Immature natural killer cell (primary cell): ENCODE results near the gene SLCO2A1. TPM values are rescaled to one million over a fixed set of nuclear protein-coding genes. Genes with fewer than 3 reads are reported as not detected.

ENCODE experiments used
- DNase-seq, 3 donors: peaks; one replicate each; pipeline ENCODE4 v3.0.0; 2022; ENCODE audit warnings: mixed read lengths in 1 of 3
- H3K27ac Mint-ChIP-seq, 6 donors: one replicate each; pipeline ENCODE4 v1.8.0; 2020; ENCODE audit warnings: mixed read lengths in 6 of 6, mild to moderate bottlenecking in 5 of 6, inconsistent platforms in 4 of 6, moderate library complexity in 3 of 6
- H3K27me3 Mint-ChIP-seq, 3 donors: one replicate each; pipeline ENCODE4 v1.8.0; 2020 to 2021; ENCODE audit warnings: low read depth in 3 of 3, mild to moderate bottlenecking in 3 of 3, mixed read lengths in 3 of 3, moderate library complexity in 3 of 3, inconsistent platforms in 1 of 3
- H3K36me3 Mint-ChIP-seq, 3 donors: one replicate each; pipeline ENCODE4 v1.8.0; 2020; ENCODE audit warnings: mixed read lengths in 3 of 3, inconsistent platforms in 2 of 3, mild to moderate bottlenecking in 2 of 3
- H3K4me1 Mint-ChIP-seq, 2 donors: one replicate each; pipeline ENCODE4 v1.8.0; 2020; ENCODE audit warnings: inconsistent platforms in 2 of 2, mild to moderate bottlenecking in 2 of 2, mixed read lengths in 2 of 2, moderate library complexity in 1 of 2
- H3K4me3 Mint-ChIP-seq, 5 donors: one replicate each; pipeline ENCODE4 v1.8.0; 2020; ENCODE audit warnings: mild to moderate bottlenecking in 5 of 5, mixed read lengths in 5 of 5, inconsistent platforms in 3 of 5, moderate library complexity in 3 of 5
- H3K9me3 Mint-ChIP-seq, 6 donors: one replicate each; pipeline ENCODE4 v1.8.0; 2020; ENCODE audit warnings: mild to moderate bottlenecking in 6 of 6, mixed read lengths in 6 of 6, inconsistent platforms in 4 of 6, moderate library complexity in 3 of 6
- polyA plus RNA-seq, 3 donors: library from polyadenylated mRNA; unstranded; fragments of 300-500 nt; fragmentation: Illumina TruSeq; gene quantifications; one replicate each; pipeline ENCODE4 v1.2.3, GENCODE V29; 2021

SLCO2A1 gene
- polyA plus RNA-seq, 3 donors from 2014 or later, result not detected

DNA sequence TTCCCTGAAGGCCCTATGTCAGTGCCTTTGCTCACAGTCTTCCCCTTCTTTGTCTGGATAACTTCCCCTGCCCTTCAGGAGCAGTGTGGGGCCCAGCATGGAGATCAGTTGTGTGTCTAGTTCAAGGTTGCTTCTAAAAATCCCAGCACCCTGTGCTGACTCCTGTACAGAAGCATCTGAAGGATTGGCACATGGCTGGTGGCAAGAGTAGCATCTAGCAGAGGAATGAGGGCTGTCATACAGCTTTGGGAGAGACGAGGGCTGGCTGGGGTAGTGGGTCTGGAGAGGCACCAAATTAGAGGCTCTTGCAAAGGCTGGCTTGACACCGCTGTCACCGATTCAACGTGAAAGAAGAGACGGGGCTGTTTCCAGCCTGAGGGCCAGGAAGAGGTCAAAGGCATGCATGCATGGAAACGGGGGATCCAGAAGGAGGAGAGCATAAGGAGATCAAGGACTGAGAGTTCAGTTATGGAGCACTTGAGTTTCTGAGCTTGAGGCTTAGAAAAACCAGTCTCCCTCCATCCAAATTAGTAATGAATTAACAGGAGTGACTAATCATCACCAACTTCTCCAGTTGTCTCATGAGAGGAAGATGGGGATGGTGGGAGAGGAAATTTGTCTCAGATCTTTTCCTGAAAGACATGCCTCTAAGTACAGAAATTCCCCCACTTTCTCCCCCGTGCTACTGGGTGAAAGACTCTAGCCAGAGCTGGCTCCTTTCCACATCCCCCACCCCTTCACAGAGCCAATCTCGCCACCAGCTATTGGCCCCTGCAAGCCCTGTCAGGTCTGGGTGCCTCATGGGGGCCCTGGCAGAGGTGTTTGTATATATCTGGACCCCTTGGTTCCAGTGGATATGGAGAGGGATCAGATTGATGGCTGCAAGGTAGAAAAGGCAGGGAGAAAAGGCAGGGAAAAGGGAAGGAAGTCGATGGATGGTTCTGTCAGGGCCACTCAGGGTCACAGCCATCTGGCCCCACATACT lies 45.9 kb downstream of the SLCO2A1 start:
- no peak for DNase-seq
- H3K27me3 Mint-ChIP-seq, result peaks cover 0 to 10% (median 2%) of the 10 kb centered on the region in 3 donors
- H3K9me3 Mint-ChIP-seq, result no peaks in the 10 kb centered on the region
- H3K27ac Mint-ChIP-seq, result no peak overlapping the region
- H3K36me3 Mint-ChIP-seq, result no peaks in the 10 kb centered on the region
- peaks cover 0 to 22% of the 10 kb centered on the region in 2 donors for H3K4me1 Mint-ChIP-seq
- no peak overlapping the region for H3K4me3 Mint-ChIP-seq

DNA sequence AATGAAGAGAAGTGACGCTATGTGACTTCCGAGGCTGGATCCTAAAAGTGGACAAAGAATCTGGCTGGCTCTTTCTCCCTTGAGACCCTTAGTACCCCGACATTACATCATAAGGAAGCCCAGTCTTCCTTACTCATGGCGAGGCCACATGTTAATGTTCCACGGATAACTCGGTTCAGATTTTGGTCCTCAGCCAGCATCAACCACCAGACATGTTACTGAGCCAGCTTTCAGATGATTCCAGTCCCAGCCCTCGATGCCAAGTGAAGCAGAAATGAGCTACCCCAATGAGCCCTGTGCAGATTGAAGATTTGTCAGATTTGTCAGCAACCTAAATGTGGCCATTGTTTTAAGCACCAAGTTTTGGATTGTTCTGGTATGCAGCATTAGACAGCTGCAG lies 46.6 kb downstream of the SLCO2A1 start:
- H3K36me3 Mint-ChIP-seq, result no peaks in the 10 kb centered on the region
- peaks cover 0 to 10% (median 2%) of the 10 kb centered on the region in 3 donors for H3K27me3 Mint-ChIP-seq
- H3K4me3 Mint-ChIP-seq, result no peak overlapping the region
- H3K4me1 Mint-ChIP-seq, result peaks cover 0 to 22% of the 10 kb centered on the region in 2 donors
- H3K27ac Mint-ChIP-seq, result no peak overlapping the region
- no peaks in the 10 kb centered on the region for H3K9me3 Mint-ChIP-seq
- no peak for DNase-seq

DNA sequence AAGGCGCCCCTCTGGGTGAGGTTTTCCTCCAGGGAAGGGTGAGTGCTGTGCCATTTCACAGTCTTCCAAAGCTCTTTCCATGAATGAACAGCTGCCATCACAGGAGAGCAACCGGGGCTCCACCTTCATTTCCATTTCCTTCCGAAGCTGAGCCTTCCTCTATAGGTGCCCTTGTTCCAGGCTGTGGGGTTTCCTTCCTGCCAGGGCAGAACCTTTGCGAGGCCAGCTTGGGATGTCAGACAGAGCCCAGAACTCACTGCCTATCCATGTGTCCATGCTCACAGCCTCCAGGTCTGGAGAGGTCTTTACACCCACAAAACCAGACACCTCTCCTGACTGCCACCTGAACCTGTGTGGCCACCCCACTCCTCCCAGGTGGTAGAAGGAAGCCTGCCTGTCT lies 49.2 kb downstream of the SLCO2A1 start:
- DNase-seq, result no peak
- H3K4me1 Mint-ChIP-seq, result no peaks in the 10 kb centered on the region

DNA sequence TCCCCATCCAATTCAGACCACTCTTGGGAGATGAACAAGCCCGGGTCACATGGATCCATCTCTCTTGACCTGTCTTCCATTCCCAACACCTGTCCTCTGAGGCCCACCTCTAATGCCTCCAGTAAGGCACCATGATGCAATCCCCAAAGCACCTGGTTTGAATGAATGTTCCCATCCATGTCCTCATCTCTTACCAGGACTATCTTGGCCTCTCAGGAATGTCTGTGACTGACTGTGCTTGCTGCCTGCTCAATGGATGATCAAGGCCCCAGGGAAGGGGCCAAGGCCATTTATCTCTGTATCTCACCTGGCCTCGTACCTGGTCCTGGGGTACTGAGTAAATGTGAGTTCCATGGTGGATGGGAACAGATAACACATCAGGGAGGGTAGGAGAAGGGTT lies 49.7 kb downstream of the SLCO2A1 start:
- H3K4me3 Mint-ChIP-seq, result no peak overlapping the region
- H3K27ac Mint-ChIP-seq, result no peak overlapping the region
- peaks cover 0 to 4% (median 0%) of the 10 kb centered on the region in 3 donors for H3K27me3 Mint-ChIP-seq

More for the DNA sequence above, 49.2 kb downstream of the SLCO2A1 start:
- Mint-ChIP-seq H3K4me3 (no peak overlapping the region), H3K27me3 (peaks cover 0 to 4% (median 0%) of the 10 kb centered on the region in 3 donors), H3K9me3 (no peaks in the 10 kb centered on the region), H3K27ac (no peak overlapping the region), H3K36me3 (no peaks in the 10 kb centered on the region)

DNA sequence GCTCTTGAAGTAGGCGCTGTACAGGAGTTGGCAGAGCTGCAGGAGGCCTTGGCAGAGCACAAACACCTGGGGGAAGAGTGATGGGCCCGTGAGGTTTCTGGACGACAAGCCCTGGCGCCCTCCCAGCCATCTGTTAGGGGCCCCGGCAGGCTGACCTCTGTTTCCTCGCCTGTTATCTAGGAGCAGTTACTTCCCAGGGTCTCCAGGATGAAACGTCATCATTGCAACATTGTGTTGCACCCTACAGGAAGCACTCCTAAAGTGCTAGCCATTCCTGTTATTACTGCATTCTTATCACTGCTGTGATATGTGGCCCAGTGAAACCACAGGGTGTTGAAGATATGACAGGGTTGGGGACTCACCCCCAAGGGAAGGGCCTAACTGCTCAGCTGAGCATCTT lies 50.2 kb downstream of the SLCO2A1 start:
- no peak overlapping the region for H3K4me3 Mint-ChIP-seq
- H3K27ac Mint-ChIP-seq, result no peak overlapping the region
- no peaks in the 10 kb centered on the region for H3K36me3 Mint-ChIP-seq
- H3K4me1 Mint-ChIP-seq, result no peaks in the 10 kb centered on the region
- H3K9me3 Mint-ChIP-seq, result peaks cover 0 to 3% (median 0%) of the 10 kb centered on the region in 6 donors
- DNase-seq, result no peak
- H3K27me3 Mint-ChIP-seq, result peaks cover 0 to 4% (median 0%) of the 10 kb centered on the region in 3 donors

More for the DNA sequence above, 49.7 kb downstream of the SLCO2A1 start:
- no peak for DNase-seq
- Mint-ChIP-seq H3K36me3 (no peaks in the 10 kb centered on the region), H3K9me3 (peaks cover 0 to 1% (median 0%) of the 10 kb centered on the region in 6 donors), H3K4me1 (no peaks in the 10 kb centered on the region)

DNA sequence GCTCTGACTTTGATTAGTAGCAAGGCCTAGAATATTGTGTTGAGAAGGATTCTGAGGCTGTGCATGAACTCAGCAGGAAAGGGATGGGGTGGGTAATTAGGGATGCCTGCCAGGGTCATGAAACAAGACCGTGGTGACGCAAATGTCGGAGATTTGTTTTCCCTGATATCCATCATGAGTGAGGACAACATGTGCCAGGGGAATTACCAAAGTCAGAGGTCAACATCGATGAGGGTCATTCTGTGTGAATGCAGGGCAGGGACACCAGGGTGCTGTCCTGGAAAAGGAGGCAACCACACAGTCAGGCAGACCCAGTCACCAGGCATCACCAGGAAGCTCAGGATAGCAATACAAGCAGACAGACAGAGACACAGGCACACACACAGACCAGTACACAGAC lies 52.2 kb downstream of the SLCO2A1 start:
- Mint-ChIP-seq H3K36me3 (peaks cover 0 to under 1% (median 0%) of the 10 kb centered on the region in 3 donors), H3K4me1 (no peaks in the 10 kb centered on the region), H3K27ac (no peak overlapping the region), H3K27me3 (peaks cover 0 to 1% (median 0%) of the 10 kb centered on the region in 3 donors), H3K9me3 (peaks cover 0 to 5% (median 1%) of the 10 kb centered on the region in 6 donors), H3K4me3 (no peak overlapping the region)
- DNase-seq, result no peak

DNA sequence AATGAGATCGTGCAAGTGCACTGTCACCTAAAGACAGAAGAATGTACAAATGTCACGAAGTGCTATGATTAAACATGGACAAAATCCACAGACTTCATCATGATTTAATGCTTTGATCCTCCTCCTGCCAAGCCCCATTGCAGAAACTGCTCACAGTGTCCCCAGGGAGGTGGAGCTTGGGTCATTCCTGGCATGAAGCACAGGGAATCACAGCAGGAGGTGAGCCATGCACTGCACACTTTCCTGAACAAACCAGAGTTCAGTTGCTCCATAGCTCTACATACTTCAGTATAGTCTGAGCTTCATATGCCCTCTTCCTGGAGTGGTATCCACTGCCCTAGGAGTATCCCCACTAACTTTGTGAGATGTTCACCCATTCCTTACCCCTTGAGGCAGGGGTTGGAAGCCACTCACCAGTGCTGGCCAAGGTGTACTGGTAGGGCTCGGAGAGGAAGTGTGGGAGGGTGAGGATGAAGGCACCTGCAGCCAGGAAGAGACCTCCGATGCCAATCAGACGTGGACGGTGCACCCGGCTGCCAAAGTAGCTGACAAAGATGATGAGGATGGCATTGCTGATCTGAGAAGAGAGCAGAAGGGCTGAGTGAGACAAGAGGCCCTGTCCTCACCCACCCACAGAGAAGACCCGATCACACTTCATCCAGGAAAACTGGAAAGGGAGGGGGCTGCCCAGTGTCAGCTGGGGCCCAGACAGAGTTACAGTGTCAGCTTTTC lies 56.3 kb downstream of the SLCO2A1 start:
- Mint-ChIP-seq H3K27ac (no peak overlapping the region), H3K36me3 (peaks cover 0 to 4% (median 0%) of the 10 kb centered on the region in 3 donors), H3K9me3 (peaks cover 0 to 17% (median 5%) of the 10 kb centered on the region in 6 donors), H3K27me3 (peaks cover 0 to 3% (median 3%) of the 10 kb centered on the region in 3 donors), H3K4me3 (no peak overlapping the region), H3K4me1 (no peaks in the 10 kb centered on the region)
- DNase-seq, result no peak

DNA sequence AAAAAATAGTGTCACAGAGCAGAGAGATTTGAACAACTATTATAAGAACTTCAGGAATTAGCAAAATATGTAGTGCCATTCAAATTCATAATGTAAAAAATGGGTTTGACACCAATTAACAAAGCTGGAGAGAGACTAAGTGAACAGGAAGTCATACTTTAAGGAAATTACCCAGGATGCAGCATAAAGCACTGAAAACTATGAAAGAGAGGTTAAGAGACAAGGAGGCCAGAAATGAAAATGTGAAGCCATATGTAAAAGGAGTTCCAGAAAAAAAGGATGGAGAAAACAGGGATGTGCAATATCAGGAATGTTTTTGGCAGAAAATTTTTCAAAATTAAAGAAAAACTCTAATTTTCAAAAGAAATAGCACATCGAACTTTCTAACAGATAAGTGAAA lies 57.6 kb downstream of the SLCO2A1 start:
- Mint-ChIP-seq H3K9me3 (peaks cover 0 to 17% (median 5%) of the 10 kb centered on the region in 6 donors), H3K4me1 (no peaks in the 10 kb centered on the region), H3K27ac (no peak overlapping the region), H3K4me3 (no peak overlapping the region), H3K27me3 (peaks cover 0 to 3% (median 3%) of the 10 kb centered on the region in 3 donors), H3K36me3 (peaks cover 0 to 4% (median 0%) of the 10 kb centered on the region in 3 donors)
- no peak for DNase-seq

DNA sequence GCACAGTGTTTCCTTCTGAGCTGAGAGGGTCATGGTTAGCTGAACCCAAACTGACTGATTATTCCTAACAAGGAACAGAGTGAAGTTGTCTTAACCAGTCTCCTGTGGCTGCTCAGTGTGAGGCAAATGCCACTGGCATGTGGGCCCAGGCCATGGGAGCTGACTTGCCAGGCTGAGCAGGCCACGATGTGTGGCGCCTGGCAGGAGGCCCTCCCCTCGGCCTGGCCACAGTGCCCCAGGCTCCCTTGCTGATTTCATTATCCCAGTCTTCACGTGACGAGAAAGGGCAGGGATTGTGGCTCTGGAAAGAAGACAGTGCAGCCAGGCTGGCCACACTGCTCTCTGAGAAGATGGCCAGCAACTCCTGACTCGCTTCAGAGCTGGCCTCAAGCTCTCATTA lies 58.8 kb downstream of the SLCO2A1 start:
- peaks cover 0 to 3% (median 3%) of the 10 kb centered on the region in 3 donors for H3K27me3 Mint-ChIP-seq
- H3K27ac Mint-ChIP-seq, result no peak overlapping the region
- no peaks in the 10 kb centered on the region for H3K4me1 Mint-ChIP-seq
- peaks cover 0 to 4% (median 0%) of the 10 kb centered on the region in 3 donors for H3K36me3 Mint-ChIP-seq
- no peak for DNase-seq
- H3K4me3 Mint-ChIP-seq, result no peak overlapping the region
- peaks cover 0 to 17% (median 5%) of the 10 kb centered on the region in 6 donors for H3K9me3 Mint-ChIP-seq

DNA sequence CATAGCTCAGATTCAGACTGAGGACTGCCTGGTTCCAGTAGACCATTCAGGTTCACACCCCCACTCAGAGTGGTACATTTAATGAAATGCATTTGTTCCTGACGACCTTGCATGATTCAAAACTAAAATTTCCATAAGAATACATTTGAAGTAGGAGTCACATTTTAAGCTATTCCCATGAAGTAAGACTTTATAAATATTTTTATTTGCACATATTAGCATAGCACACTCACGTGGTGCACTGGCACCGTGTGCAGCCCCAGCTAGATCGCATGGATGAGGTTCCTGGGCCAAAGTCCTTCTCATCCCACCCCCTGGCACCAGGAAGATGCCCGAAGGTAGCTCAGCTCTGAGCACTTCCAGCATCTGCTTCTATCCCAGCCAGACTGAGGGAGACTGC lies 59.4 kb downstream of the SLCO2A1 start:
- H3K9me3 Mint-ChIP-seq, result peaks cover 0 to 17% (median 5%) of the 10 kb centered on the region in 6 donors
- H3K4me3 Mint-ChIP-seq, result no peak overlapping the region
- H3K27ac Mint-ChIP-seq, result no peak overlapping the region
- no peak for DNase-seq
- H3K4me1 Mint-ChIP-seq, result peaks cover 0 to under 1% of the 10 kb centered on the region in 2 donors
- peaks cover 0 to 4% (median 3%) of the 10 kb centered on the region in 3 donors for H3K27me3 Mint-ChIP-seq
- peaks cover 0 to 4% (median 0%) of the 10 kb centered on the region in 3 donors for H3K36me3 Mint-ChIP-seq

DNA sequence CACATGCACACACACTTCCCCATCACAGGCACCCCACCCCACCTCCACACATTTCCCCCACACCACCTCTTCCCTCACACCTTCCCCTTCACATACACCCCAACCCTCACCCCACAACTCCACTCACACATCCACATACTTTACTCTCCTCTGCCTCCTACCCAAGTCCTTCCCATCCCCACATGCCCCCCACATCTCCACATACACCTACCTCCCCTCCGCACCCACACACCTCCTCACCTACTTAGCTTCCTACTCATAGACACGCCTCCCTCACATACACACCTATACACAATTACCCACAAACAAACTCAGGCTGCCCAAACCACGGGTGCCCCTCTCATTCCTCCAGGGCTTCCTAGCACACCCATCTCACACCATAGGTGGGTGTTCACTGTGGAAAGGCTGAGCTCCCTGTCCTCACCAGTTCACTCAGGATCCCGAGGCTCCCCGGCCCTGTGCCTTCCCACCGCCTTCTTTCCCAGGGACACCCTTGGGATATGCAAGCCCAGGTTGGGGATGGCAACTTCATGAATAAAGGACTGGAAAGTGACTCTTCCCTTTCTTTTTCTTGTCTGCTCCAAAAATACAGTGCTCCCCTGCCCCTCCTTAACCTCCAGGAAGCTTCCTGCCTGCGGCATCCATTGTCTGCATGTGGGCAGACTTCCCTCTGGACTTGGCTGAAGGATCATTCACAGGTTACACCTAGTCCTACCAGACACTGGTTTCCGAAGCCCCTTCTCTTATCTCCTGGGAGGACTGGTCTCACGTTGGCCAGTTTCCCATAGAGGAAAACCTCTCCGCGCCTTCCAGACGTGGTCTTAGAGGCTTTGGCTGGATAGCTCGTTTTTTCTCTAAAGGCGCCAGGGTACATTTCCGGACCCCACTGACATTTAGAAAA lies 61.5 kb downstream of the SLCO2A1 start:
- H3K4me1 Mint-ChIP-seq, result peaks cover 0 to 9% of the 10 kb centered on the region in 2 donors
- no peak overlapping the region for H3K4me3 Mint-ChIP-seq
- peaks cover 0 to 4% (median 0%) of the 10 kb centered on the region in 3 donors for H3K36me3 Mint-ChIP-seq
- DNase-seq, result no peak
- peaks cover 0 to 4% (median 3%) of the 10 kb centered on the region in 3 donors for H3K27me3 Mint-ChIP-seq
- H3K9me3 Mint-ChIP-seq, result peaks cover 0 to 17% (median 5%) of the 10 kb centered on the region in 6 donors
- no peak overlapping the region for H3K27ac Mint-ChIP-seq

DNA sequence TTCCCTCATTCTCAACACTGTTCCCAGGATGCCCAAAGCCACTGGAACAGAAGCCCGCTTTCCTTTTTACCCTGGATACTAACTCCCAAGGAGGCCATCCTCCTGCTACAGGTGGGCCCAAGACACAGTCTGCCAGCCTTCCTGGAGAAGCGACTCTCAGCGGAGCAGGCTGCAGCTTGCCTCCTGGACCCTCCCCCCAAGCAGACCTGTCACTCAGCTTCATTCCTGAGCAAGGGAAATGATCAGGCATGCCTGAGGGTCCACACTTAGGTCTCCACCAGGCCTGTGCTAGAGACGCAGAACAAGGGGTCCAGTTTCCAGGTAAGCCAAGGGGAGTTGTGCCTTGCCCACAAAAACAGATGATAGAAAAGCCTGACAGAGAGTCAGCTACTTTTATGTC lies 62.8 kb downstream of the SLCO2A1 start:
- Mint-ChIP-seq H3K27ac (no peak overlapping the region), H3K4me1 (peaks cover 0 to 9% of the 10 kb centered on the region in 2 donors), H3K9me3 (peaks cover 0 to 7% (median under 1%) of the 10 kb centered on the region in 6 donors), H3K27me3 (peaks cover 0 to 4% (median 3%) of the 10 kb centered on the region in 3 donors), H3K4me3 (no peak overlapping the region), H3K36me3 (no peaks in the 10 kb centered on the region)
- DNase-seq, result no peak

DNA sequence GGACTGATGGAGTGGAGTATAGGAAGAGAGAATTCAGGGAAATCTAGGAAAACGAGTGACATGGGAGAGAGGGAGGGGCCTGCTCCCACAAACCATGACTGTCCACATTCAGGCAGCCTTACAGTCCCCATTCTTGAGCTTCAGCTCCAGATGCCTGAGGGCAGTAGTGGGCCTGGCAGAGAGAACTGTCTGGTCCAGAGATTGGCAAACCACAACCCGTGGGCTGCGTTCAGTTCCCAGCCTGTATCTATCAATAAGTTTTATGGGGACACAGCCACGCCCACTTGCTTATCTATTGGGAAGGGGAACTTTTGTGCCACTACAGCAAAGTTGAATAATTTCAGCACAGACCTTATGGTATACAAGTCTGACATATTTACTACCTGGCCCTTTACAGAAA lies 63.8 kb downstream of the SLCO2A1 start:
- Mint-ChIP-seq H3K4me3 (no peak overlapping the region), H3K36me3 (no peaks in the 10 kb centered on the region), H3K27ac (no peak overlapping the region), H3K27me3 (peaks cover 0 to 4% (median 0%) of the 10 kb centered on the region in 3 donors), H3K4me1 (peaks cover 0 to 9% of the 10 kb centered on the region in 2 donors), H3K9me3 (no peaks in the 10 kb centered on the region)
- no peak for DNase-seq
